Activated CD4-positive, alpha-beta T cell treated with anti-CD3 and anti-CD28 coated beads, Interleukin-2, amount 50 U/mL, for 4 hours (primary cell): ENCODE data around the gene WDR82.

Source experiments
- DNase-seq, 2 experiments: peaks; one replicate each; pipeline ENCODE4 v3.0.0-alpha.2; 2020

Gene WDR82

DNA sequence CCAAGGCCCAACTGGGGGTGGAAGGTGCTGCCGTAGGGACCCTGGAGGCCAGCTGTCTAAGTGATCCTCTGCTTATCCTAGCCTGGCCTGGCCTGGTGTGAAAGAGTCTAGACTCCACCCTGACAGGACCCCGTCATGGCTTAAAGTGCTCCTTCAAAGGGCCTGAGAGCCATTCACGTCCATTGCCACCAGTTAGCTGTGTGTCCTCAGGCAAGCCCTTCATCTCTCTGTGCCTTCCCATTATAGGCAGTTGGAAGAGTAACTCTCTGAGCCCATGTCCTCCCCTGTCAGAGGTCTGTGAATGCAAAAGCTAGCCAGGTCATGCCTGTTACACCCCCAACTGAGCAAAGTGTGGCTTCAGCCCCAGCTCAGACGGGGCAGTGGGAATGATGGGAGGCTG is 28.5 kb upstream of the WDR82 start:
- no peak for DNase-seq

DNA sequence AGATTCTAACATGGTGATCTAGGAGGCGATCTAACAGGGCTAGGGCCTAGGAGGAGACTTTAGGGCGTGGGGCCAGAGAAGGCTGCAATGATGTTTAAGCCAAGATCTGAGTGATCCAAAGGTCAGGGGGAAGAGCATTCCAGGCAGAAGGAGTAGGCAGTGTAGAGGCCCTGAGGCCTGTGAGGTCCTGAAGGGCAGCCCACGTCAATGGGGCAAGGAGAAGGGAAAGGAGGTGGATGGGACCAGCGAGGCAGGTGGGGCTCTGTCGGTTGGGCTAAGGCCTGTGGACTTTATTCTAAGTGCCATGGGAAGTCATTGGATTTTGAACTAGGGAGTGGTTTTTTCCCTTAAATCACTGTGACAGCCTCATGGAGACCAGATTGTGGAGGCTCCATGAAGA is 27.5 kb upstream of the WDR82 start:
- no peak for DNase-seq

DNA sequence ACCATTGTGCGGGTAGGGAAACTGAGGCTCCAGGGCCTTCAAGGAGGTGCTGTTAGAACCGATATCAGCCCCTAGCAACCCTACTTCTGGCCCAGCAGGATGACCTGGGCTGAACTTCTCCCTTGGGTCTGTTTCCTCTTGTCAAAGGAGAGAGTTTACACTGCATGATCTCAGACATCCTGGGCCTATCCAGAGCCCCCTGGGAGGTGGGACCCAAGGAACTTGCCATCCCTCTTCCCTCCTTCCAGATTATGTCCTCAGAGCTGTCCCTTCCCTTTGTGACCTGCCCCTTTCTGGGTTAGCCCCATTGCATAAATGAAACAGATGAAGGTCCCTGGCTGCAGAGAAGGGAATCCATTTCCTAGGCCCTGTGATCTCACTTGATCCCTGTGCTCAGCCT is 25.4 kb upstream of the WDR82 start:
- DNase-seq, result no peak

DNA sequence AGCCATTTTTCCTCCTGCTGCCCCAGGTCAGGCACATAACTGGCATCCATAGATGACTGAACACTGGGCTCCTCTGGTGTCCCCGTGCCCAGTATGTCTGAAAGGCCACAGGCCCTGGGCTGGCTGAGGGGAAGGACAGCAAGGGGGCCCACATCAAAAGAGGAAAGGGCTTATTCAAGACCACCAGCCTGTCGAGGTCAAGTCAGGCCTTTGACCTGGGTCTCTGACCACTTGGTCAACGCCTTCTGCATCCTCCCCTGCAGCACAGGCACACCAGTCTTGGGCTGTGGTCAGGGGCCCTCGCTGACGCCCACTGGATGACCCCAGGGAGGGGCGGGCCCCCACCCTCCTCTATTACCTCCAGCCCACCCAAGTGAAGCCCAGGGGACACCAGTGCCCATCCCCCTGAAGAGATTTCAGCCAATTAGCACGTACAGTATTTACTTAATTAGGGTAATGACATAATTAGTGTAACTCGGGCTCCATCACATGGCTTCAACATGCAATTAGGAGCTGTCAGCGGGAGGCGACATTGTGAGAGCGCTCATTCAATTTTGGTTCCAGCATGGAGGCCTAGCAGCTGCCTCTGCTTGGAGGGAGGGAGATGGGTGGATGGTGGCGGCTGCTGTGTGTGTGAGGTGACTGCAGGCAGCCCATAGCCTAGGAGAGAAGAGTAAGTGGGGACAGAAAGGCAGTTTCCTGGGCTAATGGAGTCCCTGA is 24.1 kb upstream of the WDR82 start:
- DNase-seq, result no peak

DNA sequence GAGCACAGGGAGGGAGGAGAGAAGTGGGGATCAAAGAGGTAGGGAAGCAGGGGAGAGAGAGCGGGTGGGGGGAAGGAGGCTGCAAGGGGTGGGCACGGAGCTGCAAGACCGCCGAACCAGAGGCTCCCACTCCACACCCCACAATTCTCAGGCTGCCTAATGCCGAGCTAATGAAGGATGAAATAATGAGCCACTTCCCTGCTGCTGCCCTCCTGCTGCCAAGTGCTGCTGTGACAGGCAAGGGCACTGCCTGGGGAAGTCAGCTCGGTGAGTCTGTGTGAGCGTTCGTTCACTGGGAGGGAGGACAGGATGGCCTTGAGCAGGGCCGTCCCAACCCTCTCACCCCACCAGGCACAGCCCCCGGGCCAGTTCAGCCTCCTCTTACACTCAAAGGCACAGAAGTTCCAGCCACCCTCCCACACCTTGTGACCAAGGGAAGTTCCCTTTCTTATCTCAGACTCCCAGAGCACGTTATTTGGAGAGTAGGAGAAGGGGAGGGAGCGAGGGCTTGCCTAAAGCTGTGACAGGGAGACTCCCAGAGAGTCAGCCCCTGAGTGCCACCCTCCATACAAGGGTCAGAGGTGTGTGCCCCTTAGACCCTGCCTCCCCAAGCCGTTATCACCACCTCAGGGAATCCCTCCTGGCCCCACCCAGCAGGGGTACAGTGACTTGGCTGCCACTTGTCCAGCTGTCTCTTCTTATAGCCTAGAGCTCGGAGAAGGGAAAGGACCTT is 21.6 kb upstream of the WDR82 start:
- DNase-seq, result no peak

GRCh38 chr3:52299247-52299878 is 20.9 kb upstream of the WDR82 start:
- DNase-seq, result no peak

DNA sequence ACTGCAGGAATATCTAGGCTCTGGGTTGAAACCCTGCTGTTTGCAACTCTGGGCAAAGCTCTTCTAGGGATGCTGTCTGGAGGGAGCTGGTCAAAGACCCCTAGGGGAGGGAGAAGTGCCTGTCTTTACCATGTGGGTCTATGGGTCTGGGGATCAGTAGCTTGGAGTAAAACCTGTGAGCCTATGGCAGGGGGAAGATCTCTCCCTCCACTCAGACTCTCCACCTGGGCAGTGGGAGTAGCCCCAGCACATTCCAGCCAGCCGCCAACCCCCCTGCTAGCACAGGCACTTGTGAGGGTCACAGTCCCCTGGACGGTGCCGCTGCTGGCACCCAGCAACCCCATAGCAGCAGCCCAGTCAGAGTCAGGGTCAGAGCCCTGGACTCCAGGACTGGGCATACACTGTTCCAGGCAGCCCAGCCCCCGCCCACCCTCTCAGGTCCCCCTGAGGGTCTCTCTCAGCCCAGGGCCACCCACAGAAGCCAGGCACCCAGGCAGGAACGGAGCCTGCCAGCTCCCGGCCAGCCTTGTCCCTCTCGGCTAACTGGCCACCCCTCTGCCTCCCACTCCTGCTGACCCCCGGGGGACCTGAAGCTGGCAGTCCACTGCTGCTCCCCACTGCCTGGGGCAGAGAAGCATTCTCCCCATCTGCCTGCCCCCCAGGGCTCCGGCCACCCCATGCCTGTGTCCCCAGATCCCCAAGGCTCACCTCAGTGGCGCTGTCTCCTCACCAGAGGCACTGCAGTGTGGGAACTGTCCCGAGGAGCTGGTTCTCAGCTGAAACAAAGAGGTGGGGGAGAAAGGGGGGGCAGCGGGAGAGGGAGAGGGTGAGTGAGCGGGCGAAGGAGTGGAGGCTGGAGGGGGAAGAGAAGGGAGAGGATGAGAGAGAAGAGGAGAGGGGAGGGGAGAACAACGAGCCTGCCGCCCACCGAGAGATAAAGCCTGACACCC is 20.0 kb upstream of the WDR82 start:
- DNase-seq, result no peak

DNA sequence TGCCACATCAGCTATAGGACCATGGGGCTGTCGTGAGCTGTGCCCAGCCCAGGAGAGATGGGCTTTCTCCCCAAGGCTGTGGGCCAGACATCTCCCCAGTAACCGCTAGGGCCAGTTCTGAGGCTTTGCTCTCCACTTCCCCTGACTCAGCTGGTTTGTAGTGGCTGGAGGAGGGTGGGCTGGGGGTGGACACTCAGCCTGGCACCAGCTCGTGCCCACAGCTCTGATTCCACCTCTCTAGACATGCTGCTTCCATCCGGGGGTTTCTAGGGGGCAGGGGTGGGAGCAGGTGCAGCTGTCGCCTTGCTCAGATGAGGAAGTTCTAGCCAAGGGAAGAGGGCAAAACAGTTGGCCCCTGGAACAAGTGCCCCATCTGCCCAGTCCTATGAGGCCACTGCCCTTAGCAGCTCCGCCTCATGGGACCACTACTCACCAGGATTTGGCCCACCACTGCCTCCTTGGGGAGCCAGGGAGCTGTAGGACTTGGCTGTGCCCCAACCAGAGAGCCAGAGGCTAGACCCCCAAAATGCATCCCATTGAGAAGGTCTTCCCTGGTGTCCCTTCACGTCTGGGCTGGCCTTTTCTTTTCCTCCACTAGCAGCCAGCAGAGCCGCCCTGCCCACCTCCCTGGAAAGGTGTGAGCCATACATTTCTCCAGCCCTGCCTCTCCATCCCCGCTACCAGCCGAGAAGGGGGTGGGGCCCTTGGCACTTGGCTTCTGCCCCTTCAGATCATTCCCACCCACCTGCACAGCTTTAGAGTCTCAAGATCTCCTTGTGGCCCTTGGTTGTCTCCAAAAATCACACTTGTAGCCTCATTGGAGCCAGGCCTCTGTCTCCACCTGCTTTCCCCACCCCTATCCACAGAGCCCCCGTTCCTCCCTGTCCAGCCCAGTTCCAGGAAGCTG is 19.0 kb upstream of the WDR82 start:
- DNase-seq, result no peak

DNA sequence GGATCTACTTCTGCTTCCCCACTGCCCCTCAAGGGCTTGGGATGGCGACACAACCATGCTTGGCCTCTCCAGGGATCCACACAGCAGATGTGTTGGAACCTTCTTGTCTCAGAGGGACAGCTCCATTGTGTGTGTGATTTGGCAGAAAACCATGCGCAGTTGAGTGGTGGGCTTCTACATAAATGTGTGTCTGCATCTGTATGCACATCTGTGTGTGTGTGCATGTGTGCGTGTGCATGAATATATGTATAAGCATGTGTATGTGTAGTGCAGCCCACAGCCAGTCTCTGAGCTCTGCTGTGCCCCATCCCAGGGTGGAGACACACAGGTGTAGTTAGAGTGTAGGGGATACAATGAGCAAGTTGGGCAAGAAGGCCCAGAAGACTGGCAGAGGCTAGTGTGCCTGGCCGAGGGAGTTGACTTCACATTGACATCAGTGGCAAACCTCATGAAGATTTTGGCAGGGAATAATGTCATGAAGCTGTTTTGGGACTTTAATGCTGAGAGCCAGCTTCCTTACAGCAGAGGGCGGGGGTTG is 17.3 kb upstream of the WDR82 start:
- no peak for DNase-seq

DNA sequence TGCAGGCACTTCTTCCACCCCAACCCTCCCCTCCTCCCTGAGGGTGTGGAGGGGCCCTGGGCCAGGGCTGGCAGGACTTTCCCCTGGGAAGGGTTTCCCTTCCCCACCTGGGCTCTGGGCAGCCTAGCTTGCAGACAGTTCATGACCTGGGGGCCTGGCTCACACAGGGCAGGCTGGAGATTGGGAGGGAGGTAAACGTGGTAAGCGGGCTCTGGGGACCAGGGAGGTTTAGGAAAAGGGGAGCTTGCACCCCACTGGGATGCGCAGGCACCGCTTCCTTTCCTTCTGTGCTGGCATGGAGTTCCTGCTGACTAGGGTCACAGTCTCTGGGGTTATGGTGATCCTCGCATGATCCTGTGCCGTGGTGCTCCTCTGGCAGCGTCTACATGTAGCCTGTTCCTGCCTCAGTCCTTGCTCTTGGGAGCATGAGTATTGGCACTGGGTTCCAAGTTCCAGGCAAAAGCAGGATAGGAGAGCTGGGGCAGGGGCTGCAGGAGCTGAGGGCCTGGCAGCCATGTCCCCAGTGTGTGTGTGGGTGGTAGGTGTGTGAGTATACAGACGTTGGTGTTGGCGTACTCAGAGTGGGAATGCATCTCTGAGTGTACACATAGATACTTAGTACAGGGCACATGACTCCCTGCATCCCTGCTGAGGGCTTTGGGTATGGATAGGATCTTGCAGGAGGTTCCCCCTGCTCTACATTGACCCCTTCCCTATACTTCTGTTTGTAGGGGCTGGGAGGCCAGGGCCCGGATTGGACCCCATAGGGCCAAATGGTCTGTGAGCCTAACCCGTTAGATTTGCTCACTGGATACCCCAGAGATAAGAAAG is 16.1 kb upstream of the WDR82 start:
- DNase-seq, result no peak

DNA sequence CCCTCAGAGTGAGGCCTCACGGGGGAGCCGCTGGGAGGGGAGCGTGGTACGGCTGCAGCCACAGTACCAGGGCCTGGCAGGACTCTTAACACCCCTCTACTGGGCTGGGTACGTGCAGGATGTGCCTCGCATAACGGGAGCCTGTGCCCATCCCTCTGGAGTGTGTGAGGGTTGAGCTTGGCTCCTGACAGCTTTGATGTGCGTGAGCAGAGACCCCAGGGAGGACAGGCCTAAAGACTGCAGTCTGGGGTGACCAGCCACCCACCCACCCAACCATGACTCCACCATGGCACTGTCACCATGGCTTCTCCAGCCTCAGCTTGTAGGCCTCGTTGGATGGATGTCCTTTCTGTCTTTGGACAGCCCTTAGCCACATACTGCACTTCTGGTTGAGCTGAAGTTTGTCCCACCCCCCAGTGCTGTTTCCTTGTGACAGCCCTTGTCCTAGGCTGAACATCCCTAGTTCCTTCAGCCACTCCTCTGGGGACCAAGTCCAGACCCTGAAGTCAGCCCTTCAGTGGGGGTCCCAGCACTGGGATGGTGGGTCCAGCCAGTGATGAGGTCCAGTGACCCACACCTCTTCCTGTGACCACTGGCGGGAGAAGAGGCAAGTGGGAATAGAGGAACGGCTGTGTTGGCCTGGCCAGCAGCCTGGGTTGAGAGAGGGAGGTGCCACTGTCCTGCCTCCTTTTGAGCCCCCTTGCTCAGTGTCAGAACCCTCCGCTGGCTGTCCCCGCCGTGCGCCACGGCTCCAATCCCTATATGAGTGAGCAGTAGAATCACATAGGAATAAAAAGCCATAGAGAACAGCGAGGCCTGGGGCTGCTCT is 15.3 kb upstream of the WDR82 start:
- DNase-seq, result no peak

DNA sequence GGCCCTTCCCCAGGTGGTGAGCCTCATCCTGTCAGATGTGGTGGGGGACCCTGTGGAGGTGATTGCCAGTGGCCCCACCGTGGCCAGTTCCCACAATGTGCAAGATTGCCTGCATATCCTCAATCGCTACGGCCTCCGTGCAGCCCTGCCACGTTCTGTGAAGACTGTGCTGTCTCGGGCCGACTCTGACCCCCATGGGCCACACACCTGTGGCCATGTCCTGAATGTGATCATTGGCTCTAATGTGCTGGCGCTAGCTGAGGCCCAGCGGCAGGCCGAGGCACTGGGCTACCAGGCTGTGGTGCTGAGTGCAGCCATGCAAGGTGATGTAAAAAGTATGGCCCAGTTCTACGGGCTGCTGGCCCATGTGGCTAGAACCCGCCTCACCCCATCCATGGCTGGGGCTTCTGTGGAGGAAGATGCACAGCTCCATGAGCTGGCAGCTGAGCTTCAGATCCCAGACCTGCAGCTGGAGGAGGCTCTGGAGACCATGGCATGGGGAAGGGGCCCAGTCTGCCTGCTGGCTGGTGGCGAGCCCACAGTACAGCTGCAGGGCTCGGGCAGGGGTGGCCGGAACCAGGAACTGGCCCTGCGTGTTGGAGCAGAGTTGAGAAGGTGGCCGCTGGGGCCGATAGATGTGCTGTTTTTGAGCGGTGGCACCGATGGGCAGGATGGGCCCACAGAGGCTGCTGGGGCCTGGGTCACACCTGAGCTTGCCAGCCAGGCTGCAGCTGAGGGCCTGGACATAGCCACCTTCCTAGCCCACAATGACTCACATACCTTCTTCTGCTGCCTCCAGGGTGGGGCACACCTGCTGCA is 14.0 kb upstream of the WDR82 start:
- no peak for DNase-seq

DNA sequence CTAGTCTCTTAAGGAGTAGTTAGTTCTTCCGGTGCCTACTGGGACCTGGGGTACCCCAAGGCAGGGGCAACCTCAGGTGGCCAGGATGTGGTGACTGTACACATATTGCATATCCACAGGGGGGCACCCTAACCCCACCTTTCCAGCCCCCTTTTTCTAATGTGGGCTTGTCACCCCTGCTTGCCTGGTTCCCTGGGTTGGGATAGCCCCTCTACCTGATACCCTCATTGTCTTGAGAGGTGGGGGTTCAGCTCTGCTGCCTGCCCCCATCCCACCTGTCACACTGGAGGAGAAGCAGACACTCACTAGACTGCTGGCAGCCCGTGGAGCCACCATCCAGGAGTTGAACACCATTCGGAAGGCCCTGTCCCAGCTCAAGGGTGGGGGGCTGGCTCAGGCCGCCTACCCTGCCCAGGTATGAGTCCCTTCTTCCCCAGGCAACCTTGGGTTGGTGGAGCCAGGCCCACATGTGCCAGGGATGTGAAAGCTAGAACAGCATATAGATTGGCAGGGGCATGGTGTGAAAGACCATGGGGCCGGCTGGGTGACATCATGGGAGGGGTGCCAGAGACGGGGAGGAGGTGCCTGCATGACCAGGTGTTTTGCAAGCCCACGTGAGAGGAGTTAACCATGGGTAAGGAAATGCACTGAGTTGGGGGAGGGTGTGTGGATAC is 13.2 kb upstream of the WDR82 start:
- peak in 1 of 2 experiments; percentile 25 for DNase-seq

DNA sequence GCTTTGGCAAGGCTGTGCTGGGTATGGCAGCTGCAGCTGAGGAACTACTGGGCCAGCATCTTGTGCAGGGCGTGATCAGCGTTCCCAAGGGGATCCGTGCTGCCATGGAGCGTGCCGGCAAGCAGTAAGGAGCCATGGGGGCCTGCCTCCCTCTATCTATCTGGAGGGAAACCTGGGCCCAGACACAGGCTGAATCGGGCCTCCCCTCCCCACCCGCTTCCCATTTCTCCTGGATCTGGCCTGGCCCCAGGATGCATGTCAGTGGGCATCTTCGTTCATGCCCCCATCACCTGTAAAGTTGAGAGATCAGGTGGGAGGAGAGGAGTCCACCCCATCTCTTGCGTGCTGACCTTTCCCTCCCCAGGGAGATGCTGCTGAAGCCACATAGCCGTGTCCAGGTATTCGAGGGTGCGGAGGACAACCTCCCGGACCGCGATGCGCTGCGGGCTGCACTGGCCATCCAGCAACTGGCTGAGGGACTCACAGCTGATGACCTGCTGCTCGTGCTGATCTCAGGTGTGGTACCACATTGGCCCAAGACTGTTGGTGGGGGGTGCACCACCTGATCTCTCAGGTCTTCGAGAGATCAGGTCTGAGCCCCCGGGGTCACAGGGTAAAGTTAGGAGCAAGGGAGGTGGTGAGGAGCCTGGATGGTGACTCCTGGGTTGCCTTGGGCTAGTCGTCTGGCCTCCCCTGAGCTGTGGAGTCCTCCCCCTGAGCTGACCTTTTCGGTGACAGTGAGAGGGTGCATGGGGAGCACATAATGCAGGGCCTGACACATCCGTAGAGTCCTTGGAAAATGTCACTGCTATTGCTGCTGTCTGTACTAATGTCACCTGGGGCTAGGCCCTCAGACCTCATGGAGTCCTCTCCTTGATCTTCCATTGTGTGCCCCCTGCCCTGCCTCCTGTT is 12.4 kb upstream of the WDR82 start:
- DNase-seq, result no peak

DNA sequence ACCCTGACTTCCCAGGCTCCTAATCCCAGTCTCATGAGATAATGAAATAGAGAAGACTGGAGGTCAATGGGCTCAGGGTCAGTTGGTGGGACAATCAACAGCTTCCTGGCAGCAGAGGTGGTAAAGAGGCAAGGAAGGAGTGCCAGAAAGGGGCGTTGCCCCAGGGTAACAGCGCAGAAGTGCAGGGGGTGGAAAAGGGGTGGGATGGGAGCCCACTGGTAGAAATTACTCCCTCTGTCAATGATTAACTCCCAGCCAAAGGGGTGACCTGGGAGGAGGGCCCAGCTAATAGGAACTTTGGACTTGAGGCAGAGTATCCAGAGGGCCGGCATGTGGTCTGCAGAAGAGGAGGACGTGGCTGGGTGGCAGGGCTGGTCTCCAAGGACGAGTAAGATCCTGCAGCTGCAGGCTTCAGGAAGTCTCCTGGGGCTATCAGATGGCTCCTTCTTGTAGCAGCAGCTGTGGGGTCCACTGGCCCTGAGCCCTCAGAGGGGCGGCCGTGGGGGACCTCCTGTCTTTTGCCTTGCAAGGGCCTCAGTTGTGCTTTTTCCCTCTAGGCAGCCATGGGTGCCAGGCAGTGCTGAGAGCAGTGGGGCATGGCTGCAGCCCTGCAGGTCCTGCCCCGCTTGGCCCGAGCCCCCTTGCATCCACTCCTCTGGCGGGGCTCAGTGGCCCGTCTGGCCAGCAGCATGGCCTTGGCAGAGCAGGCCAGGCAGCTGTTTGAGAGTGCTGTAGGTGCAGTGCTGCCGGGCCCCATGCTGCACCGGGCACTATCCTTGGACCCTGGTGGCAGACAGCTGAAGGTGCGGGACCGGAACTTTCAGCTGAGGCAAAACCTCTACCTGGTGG is 11.5 kb upstream of the WDR82 start:
- no peak for DNase-seq

GRCh38 chr3:52289338-52289746 is 10.9 kb upstream of the WDR82 start:
- DNase-seq, result no peak
